Right lung (tissue), 5 donors: ENCODE data around the gene GABBR1. TPM values are rescaled to one million over a fixed set of nuclear protein-coding genes. Genes with fewer than 3 reads are reported as not detected.

Experiments used
- polyA plus RNA-seq, 5 donors: library from polyadenylated mRNA; unstranded; fragments of 120-200 nt; gene quantifications; one replicate each; pipeline versions ENCODE4 v1.2.1 to v1.2.3, GENCODE V29; 2013; ENCODE audit warnings: inconsistent platforms in 1 of 5, low replicate concordance in 1 of 5; ENCODE audit not compliant: insufficient read length in 5 of 5, insufficient read depth in 1 of 5

The GABBR1 gene
- polyA plus RNA-seq, 5 donors: 85.5 to 122 (median 88.1) TPM

Other genes starting within 250 kb of the GABBR1 start
- not detected for gene OR12D2, start 237.6 kb downstream of the GABBR1 start, polyA plus RNA-seq
- not detected for gene OR12D1, start 218.3 kb downstream of the GABBR1 start, polyA plus RNA-seq
- not detected for gene OR10C1, start 193.9 kb downstream of the GABBR1 start, polyA plus RNA-seq
- not detected for gene OR11A1, start 176.1 kb downstream of the GABBR1 start, polyA plus RNA-seq
- not detected for gene OR2H1, start 176.0 kb downstream of the GABBR1 start, polyA plus RNA-seq
- not detected for gene MAS1L, start 145.2 kb downstream of the GABBR1 start, polyA plus RNA-seq
- gene UBD, start 73.5 kb downstream of the GABBR1 start, polyA plus RNA-seq: 1 to 10 TPM in 3 of 5 donors, under 1 TPM in 2; 0.68 to 2.8 (median 1.6) TPM
- under 1 TPM in 4 of 5 donors, not detected in 1; 0.07 to 0.20 (median 0.17) TPM for gene OR2H2, start 48.1 kb downstream of the GABBR1 start, polyA plus RNA-seq
- gene MOG, start 23.9 kb upstream of the GABBR1 start, polyA plus RNA-seq: under 1 TPM in 1 of 5 donors, not detected in 4; 0.13 TPM
- gene ZFP57, start 48.0 kb upstream of the GABBR1 start, polyA plus RNA-seq: under 1 TPM in 1 of 5 donors, not detected in 4; 0.61 TPM
- 10 to 100 TPM; 15.5 to 20.2 (median 18.3) TPM for gene HLA-F, start 90.3 kb upstream of the GABBR1 start, polyA plus RNA-seq
- 10 to 100 TPM in 3 of 5 donors, 1 to 10 TPM in 2; 4.6 to 17.0 (median 10.5) TPM for gene HLA-G, start 194.6 kb upstream of the GABBR1 start, polyA plus RNA-seq